Dermis blood vessel endothelial cell (primary cell): ENCODE measurements around the gene NEK9. TPM values are rescaled to one million over a fixed set of nuclear protein-coding genes. Genes with fewer than 3 reads are reported as not detected.

ENCODE experiments used
- DNase-seq: peaks from one replicate; pipeline ENCODE4 v3.0.0; 2010
- total RNA-seq: library from RNA; depleted of rRNA; stranded (reverse); fragments of >200 nt; gene quantifications from 2 replicates; pipeline ENCODE4 v1.2.3, GENCODE V29; 2014

Gene NEK9
- total RNA-seq, 1 donor from 2014 or later = 49.9 TPM

- no peak for DNase-seq
Observed at GRCh38 chr14:75064205-75064567, 62.7 kb downstream of the NEK9 start.

DNA sequence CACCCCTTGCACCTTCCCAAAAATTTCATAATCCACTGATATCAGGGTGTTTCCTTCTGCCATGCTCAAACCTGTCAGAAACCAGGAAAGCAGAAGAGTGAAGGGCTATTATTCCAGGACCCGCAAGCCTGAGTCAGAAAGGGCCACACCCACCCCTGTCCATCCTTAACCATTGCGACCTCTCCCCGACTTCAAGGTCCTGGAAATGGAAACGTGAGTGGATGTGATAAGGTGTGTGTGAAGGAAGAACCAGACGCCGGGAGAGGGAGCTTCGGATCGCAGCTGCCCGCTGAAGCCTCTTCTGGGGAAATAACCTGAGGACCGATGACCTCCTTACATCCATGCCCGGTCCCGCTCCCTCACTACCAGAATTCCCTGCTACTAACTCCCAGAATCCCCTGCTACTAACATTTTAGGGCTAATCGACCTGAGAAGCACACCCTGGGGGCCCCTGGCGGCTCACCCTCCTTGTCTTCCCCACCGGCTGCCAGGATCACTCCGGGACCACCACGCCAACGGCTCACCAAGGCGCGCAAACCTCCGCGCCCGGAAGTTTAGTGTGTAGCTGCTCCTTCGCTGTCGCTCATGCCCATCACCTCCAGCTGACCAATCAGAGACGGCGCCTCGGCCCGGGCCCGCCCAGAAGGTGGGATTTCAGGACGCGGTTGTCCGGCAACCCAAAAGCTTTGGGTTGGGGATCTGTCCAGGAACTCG, 63.2 kb downstream of the NEK9 start, which contains the start of gene ACYP1:
ACYP1 (minus strand) TSS at position 534 of the 714 bp plus-strand sequence; CDS start at position 63, 471 bp downstream.
- peak; percentile 93 for DNase-seq

DNA sequence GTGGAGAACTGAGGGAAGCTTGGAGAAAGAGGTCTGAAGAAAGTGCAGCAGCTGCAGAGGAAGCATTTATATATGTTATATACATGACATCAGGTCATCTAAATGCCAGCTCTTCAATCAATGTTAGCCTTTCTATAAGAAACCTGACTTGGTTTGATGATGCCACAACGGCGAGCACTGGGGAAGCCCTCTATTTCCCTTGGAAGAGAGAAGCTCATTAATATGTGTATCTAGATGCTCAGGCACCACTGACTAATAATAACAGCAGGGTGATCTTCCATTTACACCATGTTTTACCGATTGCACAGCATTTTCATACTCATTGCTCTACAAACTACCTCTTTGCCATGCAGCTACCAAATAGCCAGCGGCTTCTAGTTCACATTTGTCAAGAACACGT, 63.8 kb downstream of the NEK9 start:
- DNase-seq = no peak

DNA sequence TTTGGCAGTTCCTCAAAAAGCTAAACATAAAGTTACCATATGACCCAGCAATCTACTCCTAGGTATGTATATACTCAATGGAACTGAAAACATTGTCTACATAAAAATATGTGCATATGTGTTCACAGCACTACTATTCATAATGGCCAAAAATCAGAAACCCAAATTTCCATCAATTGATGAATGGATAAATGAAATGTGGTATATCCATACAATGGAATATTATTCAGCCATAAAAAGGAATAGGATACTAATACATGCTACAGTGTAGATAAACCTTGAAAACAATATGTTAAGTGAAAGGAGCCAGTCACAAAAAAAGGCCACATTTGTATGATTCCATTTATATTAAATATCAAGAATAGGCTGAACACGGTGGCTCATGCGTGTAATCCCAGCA, 66.4 kb downstream of the NEK9 start:
- no peak for DNase-seq

DNA sequence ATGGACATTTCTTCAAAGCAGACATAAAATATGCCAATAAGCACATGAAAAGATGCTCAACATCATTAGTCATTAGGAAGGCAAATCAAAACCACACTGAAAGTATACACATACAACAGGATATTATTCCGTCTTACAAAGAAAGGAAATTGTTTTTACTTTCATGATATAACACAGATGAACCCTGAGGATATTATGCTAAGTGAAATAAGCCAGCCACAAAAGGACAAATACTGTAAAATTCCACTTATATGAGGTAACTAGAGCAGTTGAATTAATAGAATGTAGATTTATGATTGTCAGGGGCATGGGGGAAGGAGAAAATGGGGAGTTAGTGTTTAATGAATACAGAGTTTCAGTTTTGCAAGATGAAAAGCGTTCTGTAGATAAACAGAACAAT, 67.2 kb downstream of the NEK9 start:
- peak; percentile 54 for DNase-seq

- DNase-seq = no peak
Observed at GRCh38 chr14:75054421-75054820, 72.4 kb downstream of the NEK9 start.

GRCh38 chr14:75053396-75054291, 73.2 kb downstream of the NEK9 start:
- DNase-seq = no peak

- DNase-seq = no peak
Observed at GRCh38 chr14:75051556-75051899, 75.3 kb downstream of the NEK9 start.

DNA sequence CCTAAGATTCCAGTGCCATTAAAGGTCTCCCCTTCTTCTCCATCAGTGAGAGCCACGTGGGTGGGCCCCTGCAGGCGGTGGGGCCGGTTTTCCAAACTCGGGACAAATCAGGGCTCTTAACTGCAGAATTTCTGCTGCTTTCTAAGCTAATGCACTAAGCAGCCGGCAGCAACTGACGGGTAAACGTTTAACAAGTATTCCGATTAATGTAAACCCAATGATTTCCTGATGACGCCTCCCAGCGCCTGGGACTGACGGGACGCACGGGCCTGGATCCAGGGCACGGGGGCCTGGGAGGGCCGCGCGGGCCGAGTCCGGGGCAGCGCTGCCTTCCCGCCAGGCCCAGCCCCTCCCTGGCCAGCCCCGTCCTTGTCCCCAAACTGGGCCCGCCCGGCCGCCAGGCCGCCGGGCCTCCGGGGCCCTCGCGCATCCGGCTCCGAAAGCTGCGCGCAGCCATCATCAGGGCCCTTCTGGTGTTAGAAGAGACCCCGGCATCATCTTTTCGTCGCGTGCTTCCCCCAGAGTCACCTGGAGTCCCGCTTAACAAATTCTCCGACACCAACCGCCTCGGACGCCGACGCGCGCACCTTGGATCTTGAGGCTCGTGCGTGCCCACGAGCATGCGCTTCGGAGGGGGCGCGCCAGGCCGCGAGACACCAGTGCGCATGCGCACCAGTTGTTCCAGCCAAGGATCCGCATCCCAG, 75.8 kb downstream of the NEK9 start, which contains the start of gene MLH3:
MLH3 (minus strand) TSS at position 616 of the 704 bp plus-strand sequence. CDS start 1,812 bp downstream, outside the sequence.
- peak; percentile 89 for DNase-seq

DNA sequence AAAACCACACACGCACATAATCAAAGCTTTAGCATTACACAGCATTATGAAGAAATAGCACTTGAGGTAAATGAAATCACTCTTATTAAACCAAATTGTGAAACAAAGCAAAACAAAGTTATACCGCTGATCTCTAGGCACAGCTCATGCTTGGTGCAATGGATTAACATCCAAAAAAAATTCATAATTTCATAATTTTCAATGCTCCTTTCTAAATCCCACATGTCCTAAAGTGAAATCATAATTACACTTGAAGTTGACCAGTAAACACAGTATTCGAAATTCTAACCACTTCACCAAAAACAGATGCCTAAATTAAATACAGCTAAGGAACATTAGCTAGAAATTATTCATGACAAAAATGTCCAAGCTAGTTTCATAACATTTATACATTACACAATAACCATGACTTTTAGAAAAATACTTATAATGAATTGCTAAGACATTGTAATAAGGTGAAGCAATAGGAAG, 77.1 kb downstream of the NEK9 start:
- DNase-seq = no peak

DNA sequence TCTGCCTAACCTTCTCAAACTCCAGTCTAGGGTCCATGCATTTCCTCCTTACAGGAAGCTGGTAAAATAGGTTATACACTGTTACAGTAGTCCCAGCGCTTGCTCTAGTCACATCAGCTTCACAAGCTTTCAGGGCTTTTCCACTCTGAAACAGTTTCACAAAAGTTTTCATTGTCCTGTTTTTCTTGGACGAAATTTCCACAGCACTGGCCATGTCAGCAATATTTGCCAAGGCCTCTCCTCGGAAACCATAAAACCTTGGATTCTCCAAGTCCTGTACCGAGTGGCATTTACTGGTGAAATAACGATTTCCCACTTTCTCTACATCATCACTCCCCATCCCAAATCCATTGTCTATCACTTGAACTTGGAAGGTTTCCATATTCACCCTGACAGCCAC, 77.7 kb downstream of the NEK9 start:
- DNase-seq = no peak

DNA sequence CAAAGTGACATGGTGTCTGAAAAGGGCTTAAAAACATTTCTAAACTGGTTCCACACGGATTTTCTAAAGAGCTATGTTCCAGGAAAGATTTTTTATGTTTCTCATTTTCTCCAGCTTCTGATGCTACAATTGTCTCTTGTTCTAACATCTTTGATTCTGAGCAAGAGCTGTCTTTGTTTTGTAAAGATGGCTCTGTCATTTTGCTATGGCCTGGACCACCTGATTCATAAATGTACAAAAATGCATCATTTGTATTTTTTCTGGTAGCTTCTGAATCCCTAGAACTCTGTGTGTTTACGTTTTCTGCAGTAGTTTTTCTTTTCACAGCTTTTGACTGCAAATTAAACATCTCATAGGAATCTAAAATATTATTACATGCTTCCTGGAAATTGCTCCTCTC, 78.7 kb downstream of the NEK9 start:
- no peak for DNase-seq

DNA sequence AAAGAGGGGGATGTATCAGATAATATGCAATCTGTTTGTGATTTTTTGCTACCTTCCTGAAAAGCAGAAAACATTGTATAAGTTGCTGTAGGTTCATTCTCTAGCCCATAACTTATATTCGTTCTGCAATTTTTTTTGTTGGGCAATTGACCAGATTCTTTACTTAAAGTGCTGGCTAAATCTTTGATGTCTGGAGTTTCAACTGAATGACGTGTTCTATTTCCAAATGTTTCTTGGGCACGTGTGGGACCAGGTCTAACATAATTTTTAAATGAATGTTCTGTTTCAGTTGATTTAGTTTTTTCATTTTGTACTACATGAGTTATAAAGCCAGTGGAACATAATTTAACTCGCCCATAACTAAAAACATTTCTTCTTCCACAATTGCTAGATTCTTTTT, 79.3 kb downstream of the NEK9 start:
- DNase-seq = no peak

- no peak for DNase-seq
Observed at GRCh38 chr14:75046899-75047298, 79.9 kb downstream of the NEK9 start.

GRCh38 chr14:75046275-75046674, 80.6 kb downstream of the NEK9 start:
- DNase-seq = peak; percentile 28

GRCh38 chr14:75044752-75045151, 82.1 kb downstream of the NEK9 start:
- no peak for DNase-seq

DNA sequence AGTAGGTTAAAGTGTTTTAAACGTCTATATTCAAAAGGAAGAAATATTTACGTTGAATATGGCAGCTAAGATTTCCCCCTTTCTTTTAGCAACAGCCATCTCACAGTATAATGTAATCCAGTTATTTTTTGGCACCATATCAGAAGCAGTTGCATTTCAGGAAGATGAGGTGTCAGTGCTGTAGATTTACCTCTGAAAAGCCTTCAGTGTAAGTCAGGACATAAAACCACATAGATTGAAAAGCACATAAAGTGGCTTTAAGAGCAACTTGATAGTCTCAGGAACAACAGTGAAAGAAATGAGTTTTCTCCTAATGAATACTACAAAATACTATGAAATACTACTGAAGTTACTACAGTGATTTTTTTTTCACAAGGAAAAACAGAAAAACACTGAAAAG, 82.5 kb downstream of the NEK9 start:
- peak; percentile 67 for DNase-seq

DNA sequence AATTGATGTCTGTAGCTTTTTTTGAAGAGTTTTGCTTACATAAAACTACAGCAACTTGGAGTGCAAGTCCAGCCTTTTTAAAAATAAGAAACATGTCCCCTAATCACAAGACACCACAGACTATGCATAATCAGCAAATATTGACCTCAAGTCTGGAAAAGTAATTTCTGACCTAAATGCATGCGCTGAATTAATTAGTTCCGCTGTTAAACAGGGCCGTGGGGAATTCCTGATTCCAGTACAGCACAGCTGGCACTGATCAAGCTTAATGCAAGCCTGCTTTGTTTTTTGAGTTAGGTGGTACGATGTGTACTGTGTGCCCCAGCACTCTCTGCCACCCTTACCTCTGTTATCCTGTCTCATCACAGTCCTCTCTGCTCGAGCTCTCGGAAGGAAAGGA, 84.8 kb downstream of the NEK9 start:
- peak; percentile 45 for DNase-seq

DNA sequence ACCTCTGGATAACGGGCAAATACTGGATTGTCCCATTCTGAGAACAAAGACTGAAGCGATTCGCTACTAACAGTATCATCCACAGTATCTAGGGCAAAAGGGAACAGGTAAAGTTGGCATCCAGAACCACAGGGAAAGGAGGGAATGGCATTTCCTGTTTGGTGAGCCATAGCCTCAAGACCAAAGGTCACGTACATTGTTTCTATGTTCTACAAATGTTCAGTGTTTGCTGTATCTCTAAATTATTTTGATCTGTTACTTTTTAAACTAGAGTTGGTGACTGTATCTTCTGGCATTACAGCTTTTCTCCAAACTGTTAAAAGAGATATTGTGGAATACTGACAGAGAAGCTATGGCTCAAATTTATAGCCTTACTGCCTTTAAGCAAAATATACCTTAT, 85.2 kb downstream of the NEK9 start:
- DNase-seq = peak; percentile 33

GRCh38 chr14:75040959-75041358, 85.9 kb downstream of the NEK9 start:
- no peak for DNase-seq

DNA sequence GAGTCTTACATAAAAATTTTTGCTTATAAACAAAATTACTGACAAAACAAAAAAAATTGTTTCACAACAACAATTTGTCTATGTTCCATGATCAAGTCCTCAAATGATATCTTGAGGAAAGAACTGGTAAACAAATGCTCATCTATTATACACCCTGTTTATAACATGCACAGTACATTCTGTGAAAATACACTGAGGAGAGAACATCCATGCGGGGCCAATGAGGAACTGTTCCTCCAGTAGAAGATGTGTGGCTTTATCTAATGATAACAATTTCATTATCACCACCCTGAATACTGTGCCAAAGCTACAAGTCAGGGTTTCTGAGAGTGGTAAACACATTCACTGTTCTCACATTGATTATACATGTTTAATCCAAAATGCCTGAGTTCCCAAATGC, 86.3 kb downstream of the NEK9 start:
- DNase-seq = no peak

DNA sequence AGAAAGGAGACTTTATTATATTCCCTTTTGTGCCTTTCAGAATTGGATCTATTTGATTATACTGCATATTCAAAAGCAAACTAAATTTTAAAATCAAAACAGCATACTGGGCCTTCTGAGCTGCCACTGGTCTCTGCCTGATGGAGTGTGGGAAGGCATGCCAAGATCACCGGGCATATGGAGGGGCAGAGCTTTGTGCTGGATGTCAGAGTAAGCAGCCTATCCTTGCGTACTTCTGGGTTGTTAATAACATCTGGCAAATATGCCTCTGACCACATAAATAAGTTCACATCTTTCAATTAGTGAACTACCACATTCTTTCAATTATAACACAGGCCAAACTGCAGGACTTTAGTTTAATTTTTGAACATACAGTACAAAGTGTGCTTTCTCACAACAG, 93.9 kb downstream of the NEK9 start:
- no peak for DNase-seq

DNA sequence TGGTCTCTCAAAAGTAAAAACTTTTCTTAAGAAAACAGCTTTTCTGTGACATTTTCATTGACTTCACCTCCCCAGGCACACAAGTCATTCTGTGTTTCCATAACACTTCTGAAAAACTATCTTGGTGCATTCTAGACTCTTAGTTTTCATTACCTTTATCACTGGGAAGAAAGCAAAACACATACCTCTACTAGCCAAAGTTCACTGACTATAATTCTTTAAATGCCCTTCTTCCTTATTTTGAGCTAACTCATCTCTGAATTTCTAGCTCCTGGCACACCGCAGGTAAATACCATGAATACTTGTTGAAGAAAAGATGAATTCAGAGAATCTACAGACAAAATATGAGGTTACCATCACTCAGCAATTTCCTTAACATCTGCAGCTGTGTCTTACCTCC, 96.7 kb downstream of the NEK9 start:
- DNase-seq = no peak
